Measurements from ENCODE around the gene SPATA3. TPM values are rescaled to one million over a fixed set of nuclear protein-coding genes. Genes with fewer than 3 reads are reported as not detected.

The SPATA3 gene
- total RNA-seq, 2 donors from 2014 or later: not detected

GRCh38 chr2:231010201-231010730 lies 14.3 kb downstream of the SPATA3 start:
- Histone ChIP-seq H3K9me3 (no peaks in the 10 kb centered on the region), H3K27ac (no peak overlapping the region), H3K4me3 (no peak overlapping the region), H3K4me1 (peaks cover 10% of the 10 kb centered on the region), H3K36me3 (replicated peaks in 1 of 2; ENCODE audit: insufficient read depth in 1 of 2, low read depth in 2 of 2) (no peaks in the 10 kb centered on the region), H3K27me3 (no peaks in the 10 kb centered on the region)
- intact Hi-C loops (cut with DNase I): no loop called here
- ATAC-seq: no peak
- TF ChIP-seq POLR2A (IDR thresholded peaks at IDR 0.05): no peak
- TF ChIP-seq CTCF (IDR thresholded peaks at IDR 0.05): no peak
- no peak for DNase-seq
- WGBS, 2 donors: 59 to 69% methylated on average over 2 of the region's 2 CpGs

GRCh38 chr2:231011526-231011925 lies 15.6 kb downstream of the SPATA3 start:
- Histone ChIP-seq H3K27me3 (no peaks in the 10 kb centered on the region), H3K4me1 (peaks cover 10% of the 10 kb centered on the region), H3K27ac (no peak overlapping the region), H3K36me3 (replicated peaks in 1 of 2; ENCODE audit: insufficient read depth in 1 of 2, low read depth in 2 of 2) (no peaks in the 10 kb centered on the region), H3K9me3 (no peaks in the 10 kb centered on the region), H3K4me3 (no peak overlapping the region)
- 15 to 44% methylated on average over 2 of the region's 2 CpGs for WGBS, 2 donors
- intact Hi-C loops (cut with DNase I): no loop called here
- peak; percentile 85 for ATAC-seq
- no peak for TF ChIP-seq POLR2A (IDR thresholded peaks at IDR 0.05)
- no peak for TF ChIP-seq CTCF (IDR thresholded peaks at IDR 0.05)
- peak in 2 of 4 donors; percentile 58 to 76 for DNase-seq

DNA sequence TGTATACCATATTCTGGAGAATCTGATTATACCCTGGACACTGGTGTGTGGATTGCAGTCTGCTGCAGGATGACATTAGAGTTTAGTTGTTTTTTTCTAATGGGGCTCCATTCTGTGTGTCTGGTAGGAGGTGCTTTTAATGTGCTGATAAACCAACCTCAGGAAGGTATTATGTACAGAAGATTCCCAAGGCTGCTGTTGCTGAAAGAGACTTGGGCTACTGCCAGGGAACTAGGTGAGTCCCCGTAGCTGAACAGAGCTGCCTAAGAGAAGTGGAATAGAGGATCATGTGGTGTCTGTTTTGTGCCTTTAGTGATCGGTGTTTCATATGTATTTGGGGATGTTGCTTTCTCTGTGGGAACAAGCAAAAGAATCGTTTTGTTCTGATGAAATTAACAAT lies 16.5 kb downstream of the SPATA3 start:
- Histone ChIP-seq H3K27me3 (no peaks in the 10 kb centered on the region), H3K9me3 (no peaks in the 10 kb centered on the region), H3K4me3 (no peak overlapping the region), H3K27ac (no peak overlapping the region), H3K4me1 (peaks cover 10% of the 10 kb centered on the region), H3K36me3 (replicated peaks in 1 of 2; ENCODE audit: insufficient read depth in 1 of 2, low read depth in 2 of 2) (no peaks in the 10 kb centered on the region)
- intact Hi-C loops (cut with DNase I): no loop called here
- 30 to 46% methylated on average over 3 of the region's 3 CpGs for WGBS, 2 donors
- TF ChIP-seq CTCF (IDR thresholded peaks at IDR 0.05) (no peak), POLR2A (IDR thresholded peaks at IDR 0.05) (no peak)
- DNase-seq: peak in 2 of 4 donors; percentile 34 to 42
- no peak for ATAC-seq

DNA sequence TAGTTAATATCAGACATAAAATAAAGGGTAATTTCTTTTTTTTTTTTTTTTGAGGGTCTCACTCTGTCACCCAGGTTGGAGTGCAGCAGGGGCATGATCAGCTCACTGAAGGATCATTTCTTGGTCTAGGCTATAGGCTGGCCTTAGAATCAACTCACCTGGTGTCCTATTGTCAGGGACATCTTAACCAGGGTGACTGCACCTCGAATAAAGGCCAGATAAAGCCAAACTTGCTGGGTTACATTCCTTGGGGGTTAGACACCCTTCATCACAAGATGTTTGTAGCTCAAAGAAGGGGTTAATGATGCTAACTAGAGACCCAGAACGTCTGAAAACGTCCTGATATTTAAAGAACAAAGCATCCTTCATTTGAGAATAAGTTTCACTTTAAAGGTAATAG lies 17.9 kb downstream of the SPATA3 start:
- no peaks in the 10 kb centered on the region for H3K9me3 ChIP-seq
- ATAC-seq: no peak
- TF ChIP-seq POLR2A (IDR thresholded peaks at IDR 0.05): no peak
- no peak for TF ChIP-seq CTCF (IDR thresholded peaks at IDR 0.05)
- H3K36me3 ChIP-seq (replicated peaks in 1 of 2; ENCODE audit: insufficient read depth in 1 of 2, low read depth in 2 of 2): no peaks in the 10 kb centered on the region
- DNase-seq: no peak
- intact Hi-C loops (cut with DNase I): no loop called here
- no peaks in the 10 kb centered on the region for H3K27me3 ChIP-seq
- no peak overlapping the region for H3K4me3 ChIP-seq
- H3K4me1 ChIP-seq: peaks cover 10% of the 10 kb centered on the region
- WGBS, 2 donors: 8 to 11% methylated on average over 3 of the region's 3 CpGs
- no peak overlapping the region for H3K27ac ChIP-seq

- H3K4me1 ChIP-seq: peaks cover 10% of the 10 kb centered on the region
- H3K27me3 ChIP-seq: no peaks in the 10 kb centered on the region
- intact Hi-C loops (cut with DNase I): no loop called here
- H3K36me3 ChIP-seq (replicated peaks in 1 of 2; ENCODE audit: insufficient read depth in 1 of 2, low read depth in 2 of 2): no peaks in the 10 kb centered on the region
- 74 to 78% methylated on average over 7 of the region's 7 CpGs for WGBS, 2 donors
- ATAC-seq: no peak
- no peak overlapping the region for H3K4me3 ChIP-seq
- TF ChIP-seq CTCF (IDR thresholded peaks at IDR 0.05) (no peak), POLR2A (IDR thresholded peaks at IDR 0.05) (no peak)
- H3K9me3 ChIP-seq: no peaks in the 10 kb centered on the region
- no peak for DNase-seq
- H3K27ac ChIP-seq: no peak overlapping the region
These were observed 19.6 kb downstream of the SPATA3 start for GRCh38 chr2:231015478-231015877.
